IPS-15b (cell line): ENCODE results near the gene ANGPTL8.

Experiments used
- H3K27me3 ChIP-seq: one replicate; pipeline ENCODE4 v1.6.1; 2013; ENCODE audit warnings: low read length; ENCODE audit not compliant: control insufficient read depth, insufficient read depth
- H3K36me3 ChIP-seq: one replicate; pipeline ENCODE4 v1.6.1; 2013; ENCODE audit warnings: low read length; ENCODE audit not compliant: control insufficient read depth, insufficient read depth
- H3K4me1 ChIP-seq: one replicate; pipeline ENCODE4 v1.6.1; 2013; ENCODE audit warnings: mild to moderate bottlenecking, low read length; ENCODE audit not compliant: control insufficient read depth, insufficient read depth
- H3K4me3 ChIP-seq: one replicate; pipeline ENCODE4 v1.5.1; 2013; ENCODE audit warnings: low read depth, low read length
- H3K9ac ChIP-seq: one replicate; pipeline ENCODE4 v1.6.1; 2013; ENCODE audit warnings: low read depth, mild to moderate bottlenecking, low read length
- H3K9me3 ChIP-seq: one replicate; pipeline ENCODE4 v1.6.1; 2013; ENCODE audit warnings: mild to moderate bottlenecking, low read length; ENCODE audit not compliant: control insufficient read depth, insufficient read depth

The ANGPTL8 gene

GRCh38 chr19:11208561-11209471 lies 30.6 kb upstream of the ANGPTL8 start:
- Histone ChIP-seq H3K4me1 (no peaks in the 10 kb centered on the region), H3K27me3 (no peaks in the 10 kb centered on the region), H3K9ac (no peak overlapping the region), H3K9me3 (no peaks in the 10 kb centered on the region), H3K36me3 (peaks cover 29% of the 10 kb centered on the region), H3K4me3 (no peak overlapping the region)

GRCh38 chr19:11209839-11210655 lies 29.4 kb upstream of the ANGPTL8 start:
- Histone ChIP-seq H3K9ac (no peak overlapping the region), H3K27me3 (no peaks in the 10 kb centered on the region), H3K4me1 (no peaks in the 10 kb centered on the region), H3K4me3 (no peak overlapping the region), H3K9me3 (no peaks in the 10 kb centered on the region), H3K36me3 (peaks cover 36% of the 10 kb centered on the region)

GRCh38 chr19:11210656-11210928 lies 28.8 kb upstream of the ANGPTL8 start:
- no peaks in the 10 kb centered on the region for H3K9me3 ChIP-seq
- peaks cover 41% of the 10 kb centered on the region for H3K36me3 ChIP-seq
- no peak overlapping the region for H3K4me3 ChIP-seq
- H3K4me1 ChIP-seq, result no peaks in the 10 kb centered on the region
- no peaks in the 10 kb centered on the region for H3K27me3 ChIP-seq
- no peak overlapping the region for H3K9ac ChIP-seq

GRCh38 chr19:11214387-11214786 lies 25.0 kb upstream of the ANGPTL8 start:
- Histone ChIP-seq H3K36me3 (peaks cover 35% of the 10 kb centered on the region), H3K27me3 (no peaks in the 10 kb centered on the region), H3K9ac (no peak overlapping the region), H3K4me1 (no peaks in the 10 kb centered on the region), H3K9me3 (no peaks in the 10 kb centered on the region), H3K4me3 (no peak overlapping the region)

- Histone ChIP-seq H3K36me3 (peaks cover 26% of the 10 kb centered on the region), H3K4me1 (no peaks in the 10 kb centered on the region), H3K9me3 (no peaks in the 10 kb centered on the region), H3K9ac (no peak overlapping the region), H3K27me3 (no peaks in the 10 kb centered on the region), H3K4me3 (no peak overlapping the region)
Observed at GRCh38 chr19:11221082-11221598, 18.3 kb upstream of the ANGPTL8 start.

GRCh38 chr19:11223200-11223599 lies 16.2 kb upstream of the ANGPTL8 start:
- no peak overlapping the region for H3K9ac ChIP-seq

GRCh38 chr19:11224429-11224828 lies 15.0 kb upstream of the ANGPTL8 start:
- Histone ChIP-seq H3K36me3 (peaks cover 22% of the 10 kb centered on the region), H3K4me1 (no peaks in the 10 kb centered on the region), H3K4me3 (no peak overlapping the region), H3K9ac (no peak overlapping the region), H3K9me3 (no peaks in the 10 kb centered on the region), H3K27me3 (no peaks in the 10 kb centered on the region)

More at GRCh38 chr19:11223200-11223599, 16.2 kb upstream of the ANGPTL8 start:
- H3K27me3 ChIP-seq, result no peaks in the 10 kb centered on the region
- no peak overlapping the region for H3K4me3 ChIP-seq
- peaks cover 22% of the 10 kb centered on the region for H3K36me3 ChIP-seq
- no peaks in the 10 kb centered on the region for H3K9me3 ChIP-seq
- no peaks in the 10 kb centered on the region for H3K4me1 ChIP-seq

- no peak overlapping the region for H3K9ac ChIP-seq
- H3K4me3 ChIP-seq, result no peak overlapping the region
- peaks cover 22% of the 10 kb centered on the region for H3K36me3 ChIP-seq
- H3K27me3 ChIP-seq, result no peaks in the 10 kb centered on the region
- no peaks in the 10 kb centered on the region for H3K4me1 ChIP-seq
- H3K9me3 ChIP-seq, result no peaks in the 10 kb centered on the region
Observed at GRCh38 chr19:11225172-11225571, 14.2 kb upstream of the ANGPTL8 start.

- no peak overlapping the region for H3K9ac ChIP-seq
- no peaks in the 10 kb centered on the region for H3K4me1 ChIP-seq
- no peak overlapping the region for H3K4me3 ChIP-seq
- H3K27me3 ChIP-seq, result no peaks in the 10 kb centered on the region
- H3K36me3 ChIP-seq, result peaks cover 22% of the 10 kb centered on the region
- no peaks in the 10 kb centered on the region for H3K9me3 ChIP-seq
Observed at GRCh38 chr19:11225815-11226214, 13.6 kb upstream of the ANGPTL8 start.

GRCh38 chr19:11226716-11227166 lies 12.7 kb upstream of the ANGPTL8 start:
- H3K27me3 ChIP-seq, result no peaks in the 10 kb centered on the region
- no peak overlapping the region for H3K9ac ChIP-seq
- H3K4me1 ChIP-seq, result no peaks in the 10 kb centered on the region
- peaks cover 18% of the 10 kb centered on the region for H3K36me3 ChIP-seq
- no peak overlapping the region for H3K4me3 ChIP-seq
- H3K9me3 ChIP-seq, result no peaks in the 10 kb centered on the region

- Histone ChIP-seq H3K9me3 (no peaks in the 10 kb centered on the region), H3K36me3 (peaks cover 15% of the 10 kb centered on the region), H3K4me1 (no peaks in the 10 kb centered on the region), H3K27me3 (no peaks in the 10 kb centered on the region), H3K9ac (no peak overlapping the region), H3K4me3 (no peak overlapping the region)
Observed at GRCh38 chr19:11227195-11227886, 12.1 kb upstream of the ANGPTL8 start.
